D721Med (cell line): Measurements from ENCODE around the gene CNTN4.

Experiments
- DNase-seq: peaks from one replicate; pipeline ENCODE4 v3.0.0; 2011; ENCODE audit warnings: low spot score; ENCODE audit not compliant: insufficient read length
- FAIRE-seq: peaks from 2 replicates; lab custom pipeline; 2011; peaks lifted over from hg19 to GRCh38; lab: Jason Lieb, UNC
- TF ChIP-seq, protein P1 (sequence below): IDR thresholded peaks from 2 replicates; pipeline ENCODE4 v1.5.1; 2012; ENCODE audit warnings: mild to moderate bottlenecking, control low read depth; ENCODE audit not compliant: insufficient read depth; ENCODE audit errors: missing control alignments

Gene CNTN4

DNA sequence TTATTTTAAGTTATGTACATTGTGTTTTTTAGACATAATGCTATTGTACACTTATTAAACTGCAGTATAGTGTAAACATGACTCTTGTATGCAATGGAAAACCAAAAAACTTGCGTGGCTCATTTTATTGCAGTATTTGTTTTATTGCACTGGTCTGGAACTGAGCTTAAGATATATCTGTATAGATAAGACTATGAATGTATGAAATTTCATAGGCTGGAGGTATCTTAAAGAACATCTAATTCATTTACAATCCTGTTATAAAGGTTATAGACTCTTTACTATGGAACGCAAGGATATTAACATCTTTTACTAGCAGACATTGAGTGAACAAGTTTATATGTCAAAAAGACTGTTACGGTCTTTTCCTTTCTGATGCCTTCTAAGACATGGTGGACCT is 552.1 kb downstream of the CNTN4 start:
- TF ChIP-seq, protein P1, sequence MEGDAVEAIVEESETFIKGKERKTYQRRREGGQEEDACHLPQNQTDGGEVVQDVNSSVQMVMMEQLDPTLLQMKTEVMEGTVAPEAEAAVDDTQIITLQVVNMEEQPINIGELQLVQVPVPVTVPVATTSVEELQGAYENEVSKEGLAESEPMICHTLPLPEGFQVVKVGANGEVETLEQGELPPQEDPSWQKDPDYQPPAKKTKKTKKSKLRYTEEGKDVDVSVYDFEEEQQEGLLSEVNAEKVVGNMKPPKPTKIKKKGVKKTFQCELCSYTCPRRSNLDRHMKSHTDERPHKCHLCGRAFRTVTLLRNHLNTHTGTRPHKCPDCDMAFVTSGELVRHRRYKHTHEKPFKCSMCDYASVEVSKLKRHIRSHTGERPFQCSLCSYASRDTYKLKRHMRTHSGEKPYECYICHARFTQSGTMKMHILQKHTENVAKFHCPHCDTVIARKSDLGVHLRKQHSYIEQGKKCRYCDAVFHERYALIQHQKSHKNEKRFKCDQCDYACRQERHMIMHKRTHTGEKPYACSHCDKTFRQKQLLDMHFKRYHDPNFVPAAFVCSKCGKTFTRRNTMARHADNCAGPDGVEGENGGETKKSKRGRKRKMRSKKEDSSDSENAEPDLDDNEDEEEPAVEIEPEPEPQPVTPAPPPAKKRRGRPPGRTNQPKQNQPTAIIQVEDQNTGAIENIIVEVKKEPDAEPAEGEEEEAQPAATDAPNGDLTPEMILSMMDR: no peak
- DNase-seq (no peak), FAIRE-seq (no peak)

DNA sequence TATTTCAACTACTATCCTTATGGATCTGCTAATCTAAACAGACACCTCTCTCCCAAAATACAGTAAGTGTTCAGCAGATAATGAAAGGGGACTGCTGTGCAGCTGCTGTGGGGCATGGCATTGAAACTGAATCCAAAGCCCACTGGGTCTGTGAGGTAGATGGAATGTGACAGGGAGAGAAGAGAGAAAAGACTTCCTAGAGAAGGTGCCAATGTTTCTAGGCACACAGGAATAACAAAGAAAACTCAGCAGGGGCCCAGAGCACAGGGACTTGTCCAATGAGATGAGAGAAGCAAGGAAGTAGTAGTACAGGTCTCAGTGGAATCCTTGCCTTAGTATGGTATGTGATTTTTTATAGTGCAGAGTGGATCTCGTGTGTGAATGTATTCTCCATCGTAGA is 553.7 kb downstream of the CNTN4 start:
- no peak for FAIRE-seq
- TF ChIP-seq, protein P1: no peak
- no peak for DNase-seq

DNA sequence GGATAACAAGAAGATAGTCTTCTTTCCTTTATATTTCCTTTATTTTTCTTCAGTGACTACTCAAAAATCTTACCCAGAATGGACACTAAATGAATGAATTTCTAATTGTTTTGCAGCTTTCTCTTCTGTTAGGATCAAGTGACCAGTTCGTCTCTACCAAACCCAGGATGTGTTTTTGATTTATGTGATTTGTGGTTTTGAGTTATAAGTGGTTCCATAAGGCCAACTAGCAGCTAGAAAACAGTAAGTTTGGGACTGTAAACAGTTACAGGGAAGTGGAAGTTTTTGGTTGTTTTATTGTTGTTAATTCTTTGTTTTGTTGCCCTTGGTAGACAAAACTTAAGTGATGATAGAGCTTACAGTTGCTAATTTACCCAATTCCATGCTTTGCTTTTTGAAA is 555.0 kb downstream of the CNTN4 start:
- FAIRE-seq (no peak), DNase-seq (no peak)
- TF ChIP-seq, protein P1: no peak

DNA sequence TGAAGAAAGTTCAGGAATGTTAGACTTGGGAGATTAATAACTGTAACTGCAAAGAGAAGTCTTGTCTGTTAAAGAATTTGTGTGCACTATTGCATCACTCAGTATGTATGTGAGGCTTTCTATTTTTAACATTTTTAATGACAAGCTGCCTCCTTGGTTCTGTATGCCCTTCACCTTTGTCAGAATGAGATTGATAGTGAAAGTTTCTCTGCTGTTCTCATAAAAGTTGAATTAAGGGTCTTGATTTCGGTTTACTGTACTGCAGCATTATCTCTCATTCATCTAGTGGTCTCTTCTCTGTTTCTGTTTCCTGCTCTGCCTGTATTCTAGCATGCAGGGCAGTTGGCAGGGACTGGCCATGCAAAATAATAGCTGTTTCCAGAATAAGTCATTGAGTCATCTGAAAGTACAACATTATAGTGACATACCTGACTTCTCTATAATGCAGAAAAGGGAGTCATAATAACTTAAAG is 556.6 kb downstream of the CNTN4 start:
- TF ChIP-seq, protein P1: no peak
- FAIRE-seq (no peak), DNase-seq (no peak)

DNA sequence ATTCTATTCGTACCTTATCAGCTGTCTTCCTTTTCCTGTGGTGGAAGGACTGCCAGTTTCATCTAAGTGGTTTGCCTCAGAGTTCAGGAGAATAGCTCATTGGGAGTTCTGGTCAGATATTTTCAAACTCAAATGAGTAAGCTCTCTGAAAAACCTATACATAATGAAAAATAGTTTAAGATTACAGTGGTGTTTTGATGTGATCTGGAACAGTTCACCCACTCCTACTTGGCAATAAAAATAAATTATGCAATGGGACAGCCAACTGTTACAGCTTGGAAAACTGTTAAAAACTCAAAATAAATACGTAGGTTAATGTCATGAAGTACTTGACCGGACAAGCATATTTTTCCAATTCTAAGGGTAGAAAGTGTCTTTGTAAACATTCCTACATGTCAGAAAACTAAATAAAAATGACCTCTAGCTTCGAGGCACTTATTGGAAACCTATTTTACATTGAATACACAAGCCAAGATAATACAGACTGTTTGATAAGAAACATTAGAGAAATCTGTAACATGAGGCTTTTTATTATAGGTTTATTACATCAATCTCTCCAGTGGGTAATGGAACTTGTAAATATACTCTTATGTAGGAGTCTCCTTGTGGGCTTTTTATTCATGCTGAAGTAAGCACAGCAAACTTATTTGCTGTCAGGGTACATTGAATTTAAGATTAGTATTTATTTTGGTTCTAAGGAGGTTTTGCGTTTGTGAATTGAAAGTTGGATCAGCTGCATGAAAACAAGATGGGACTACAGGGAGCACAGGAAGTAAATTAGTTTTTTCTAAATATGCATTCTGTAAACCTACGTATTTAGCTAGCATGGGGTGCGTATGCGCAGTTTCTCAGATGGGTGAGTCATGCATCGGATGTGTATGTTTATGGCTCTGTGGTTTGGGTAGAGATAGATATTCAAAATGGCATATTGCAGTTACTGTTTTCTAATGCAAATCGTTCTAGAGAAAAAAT is 558.4 kb downstream of the CNTN4 start:
- TF ChIP-seq, protein P1: no peak
- FAIRE-seq (no peak), DNase-seq (no peak)

DNA sequence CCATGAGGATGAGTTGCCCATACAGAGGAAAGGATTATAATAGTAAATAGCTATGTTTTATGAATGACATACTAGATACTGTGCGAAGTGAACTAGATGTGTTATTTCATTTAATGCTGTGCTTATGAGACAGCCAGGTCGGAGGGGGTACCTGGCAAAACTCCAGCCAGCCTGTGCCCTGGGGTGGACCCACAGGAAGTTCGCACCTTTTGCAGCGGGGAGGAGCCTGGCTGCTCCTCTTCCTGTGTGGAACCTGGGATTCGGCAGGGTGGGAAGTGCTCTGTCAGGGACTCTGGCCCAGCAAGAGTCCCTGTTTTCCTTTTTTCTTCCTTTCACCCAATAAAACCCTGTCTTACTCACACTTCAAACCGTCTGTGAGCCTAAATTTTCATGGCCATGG is 559.3 kb downstream of the CNTN4 start:
- DNase-seq (no peak), FAIRE-seq (no peak)
- TF ChIP-seq, protein P1: no peak

DNA sequence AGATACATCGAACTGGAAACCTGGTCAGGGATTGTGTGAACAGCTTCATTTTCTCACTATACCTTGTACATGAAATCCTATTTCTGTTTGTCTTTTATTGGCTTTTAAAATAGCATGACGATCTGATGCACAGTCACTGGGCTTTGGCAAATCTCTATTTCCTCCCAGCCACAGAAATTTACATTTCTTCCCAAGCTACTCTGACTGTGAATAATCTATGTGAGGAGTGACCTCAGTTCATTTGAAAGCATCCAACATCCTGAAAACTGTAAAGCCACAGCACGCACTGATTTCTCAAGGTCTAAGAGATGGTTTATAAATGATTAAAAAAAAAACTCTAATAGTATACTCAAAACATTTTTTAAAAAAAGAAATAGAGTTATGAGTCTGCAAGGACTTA is 561.2 kb downstream of the CNTN4 start:
- DNase-seq (no peak), FAIRE-seq (no peak)
- TF ChIP-seq, protein P1: no peak
